ENCODE measurements around the gene PHIP.

The PHIP gene

DNA sequence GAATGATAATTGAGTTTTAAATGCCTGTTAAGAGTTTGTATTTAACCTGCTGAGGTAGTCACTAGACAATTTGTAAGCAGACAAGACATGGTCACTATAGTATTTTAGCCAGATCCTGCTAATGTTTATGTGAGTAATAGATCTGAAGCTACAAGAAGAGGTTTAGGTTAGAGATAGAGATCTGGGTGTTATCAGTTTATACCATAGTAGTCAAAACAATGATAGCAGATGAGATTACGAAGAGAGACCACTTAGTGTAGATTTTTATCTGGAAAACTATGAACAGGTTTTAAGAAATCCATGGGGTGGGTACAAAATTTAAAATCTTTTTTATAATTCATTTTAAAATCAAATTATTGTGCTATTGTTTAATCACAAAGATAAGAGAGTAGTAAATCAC, 47.5 kb downstream of the PHIP start:
- TF ChIP-seq, protein P1, sequence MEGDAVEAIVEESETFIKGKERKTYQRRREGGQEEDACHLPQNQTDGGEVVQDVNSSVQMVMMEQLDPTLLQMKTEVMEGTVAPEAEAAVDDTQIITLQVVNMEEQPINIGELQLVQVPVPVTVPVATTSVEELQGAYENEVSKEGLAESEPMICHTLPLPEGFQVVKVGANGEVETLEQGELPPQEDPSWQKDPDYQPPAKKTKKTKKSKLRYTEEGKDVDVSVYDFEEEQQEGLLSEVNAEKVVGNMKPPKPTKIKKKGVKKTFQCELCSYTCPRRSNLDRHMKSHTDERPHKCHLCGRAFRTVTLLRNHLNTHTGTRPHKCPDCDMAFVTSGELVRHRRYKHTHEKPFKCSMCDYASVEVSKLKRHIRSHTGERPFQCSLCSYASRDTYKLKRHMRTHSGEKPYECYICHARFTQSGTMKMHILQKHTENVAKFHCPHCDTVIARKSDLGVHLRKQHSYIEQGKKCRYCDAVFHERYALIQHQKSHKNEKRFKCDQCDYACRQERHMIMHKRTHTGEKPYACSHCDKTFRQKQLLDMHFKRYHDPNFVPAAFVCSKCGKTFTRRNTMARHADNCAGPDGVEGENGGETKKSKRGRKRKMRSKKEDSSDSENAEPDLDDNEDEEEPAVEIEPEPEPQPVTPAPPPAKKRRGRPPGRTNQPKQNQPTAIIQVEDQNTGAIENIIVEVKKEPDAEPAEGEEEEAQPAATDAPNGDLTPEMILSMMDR (IDR thresholded peaks at IDR 0.05; ENCODE audit: insufficient read depth, low read depth, low read length, missing control alignments) = no peak
- no peak for DNase-seq (ENCODE audit: low read depth)
- no peak overlapping the region for H3K4me3 ChIP-seq (ENCODE audit: low read length)

- H3K4me3 ChIP-seq (ENCODE audit: low read length) = no peak overlapping the region
- TF ChIP-seq, protein P1 (IDR thresholded peaks at IDR 0.05; ENCODE audit: insufficient read depth, low read depth, low read length, missing control alignments) = no peak
- no peak for DNase-seq (ENCODE audit: low read depth)
These were observed 48.0 kb downstream of the PHIP start for GRCh38 chr6:79030023-79030422.

GRCh38 chr6:79028641-79029314, 49.3 kb downstream of the PHIP start:
- no peak overlapping the region for H3K4me3 ChIP-seq (ENCODE audit: low read length)
- TF ChIP-seq, protein P1 (IDR thresholded peaks at IDR 0.05; ENCODE audit: insufficient read depth, low read depth, low read length, missing control alignments) = no peak
- DNase-seq (ENCODE audit: low read depth) = no peak

DNA sequence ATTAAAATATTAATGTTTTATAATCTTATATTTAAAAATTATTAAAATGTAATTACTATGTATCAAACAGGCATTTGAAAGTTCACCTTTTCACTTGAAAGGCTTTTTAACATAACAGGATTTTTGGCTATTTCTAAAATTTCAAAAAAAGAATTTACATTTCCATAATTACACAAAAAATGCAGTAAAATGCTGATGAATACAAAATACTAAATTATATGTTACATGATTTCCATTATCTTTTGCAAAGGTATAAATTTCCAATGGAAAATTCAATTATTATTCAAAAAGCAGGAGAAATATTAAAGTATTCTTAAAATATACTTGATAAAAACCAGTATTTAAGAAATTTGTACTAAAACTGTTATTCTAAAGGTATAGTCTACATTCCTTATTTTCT, 66.1 kb downstream of the PHIP start:
- no peak for DNase-seq (ENCODE audit: low read depth)
- TF ChIP-seq, protein P1 (IDR thresholded peaks at IDR 0.05; ENCODE audit: insufficient read depth, low read depth, low read length, missing control alignments) = no peak

GRCh38 chr6:79010422-79010821, 67.6 kb downstream of the PHIP start:
- DNase-seq (ENCODE audit: low read depth) = no peak
- TF ChIP-seq, protein P1 (IDR thresholded peaks at IDR 0.05; ENCODE audit: insufficient read depth, low read depth, low read length, missing control alignments) = no peak
- no peak overlapping the region for H3K4me3 ChIP-seq (ENCODE audit: low read length)

More for the DNA sequence above, 66.1 kb downstream of the PHIP start:
- no peak overlapping the region for H3K4me3 ChIP-seq (ENCODE audit: low read length)

GRCh38 chr6:79009819-79010218, 68.2 kb downstream of the PHIP start:
- no peak overlapping the region for H3K4me3 ChIP-seq (ENCODE audit: low read length)
- DNase-seq (ENCODE audit: low read depth) = no peak
- TF ChIP-seq, protein P1 (IDR thresholded peaks at IDR 0.05; ENCODE audit: insufficient read depth, low read depth, low read length, missing control alignments) = no peak

DNA sequence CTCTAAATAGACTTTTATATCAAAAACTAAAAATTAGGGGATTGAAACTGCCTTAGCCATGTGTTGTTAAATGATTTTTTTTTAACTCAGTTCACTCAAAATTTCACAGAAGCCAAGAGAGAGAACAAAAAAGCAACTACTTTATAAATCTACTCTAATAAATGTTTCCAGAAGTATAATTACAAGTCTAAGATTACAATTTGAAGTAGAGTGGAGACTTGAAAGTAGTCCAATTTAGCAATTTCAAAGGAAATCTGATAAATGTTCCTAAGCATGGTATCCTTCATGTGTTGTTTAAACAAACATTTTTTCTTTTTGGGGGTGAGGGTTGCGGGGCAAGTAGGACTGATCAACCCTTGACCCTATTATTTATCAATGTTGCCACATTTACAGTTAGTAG, 72.6 kb downstream of the PHIP start:
- no peak for DNase-seq (ENCODE audit: low read depth)
- no peak overlapping the region for H3K4me3 ChIP-seq (ENCODE audit: low read length)
- TF ChIP-seq, protein P1 (IDR thresholded peaks at IDR 0.05; ENCODE audit: insufficient read depth, low read depth, low read length, missing control alignments) = no peak
